Liver (tissue), 9 donors: ENCODE measurements around the gene THAP9. TPM values are rescaled to one million over a fixed set of nuclear protein-coding genes. Genes with fewer than 3 reads are reported as not detected.

Experiments used
- DNase-seq: peaks from one replicate; pipeline ENCODE4 v3.0.0-alpha.2; 2017; ENCODE audit warnings: low spot score
- H3K27ac ChIP-seq, 2 donors: one replicate each; pipeline ENCODE4 v1.7.0; 2013; ENCODE audit warnings: inconsistent platforms in 2 of 2, low read length in 2 of 2, control low read depth in 1 of 2, low read depth in 1 of 2, mild to moderate bottlenecking in 1 of 2
- H3K27me3 ChIP-seq, 4 donors: one replicate each; pipeline versions ENCODE4 v1.6.1 to v1.7.0; 2013; ENCODE audit warnings: low read length in 3 of 4, inconsistent platforms in 1 of 4, mild to moderate bottlenecking in 1 of 4, moderate library complexity in 1 of 4; ENCODE audit not compliant: control insufficient read depth in 4 of 4, insufficient read depth in 4 of 4
- H3K36me3 ChIP-seq, 4 donors: one replicate each; pipeline versions ENCODE4 v1.6.1 to v1.7.0; 2013; ENCODE audit warnings: low read length in 3 of 4, mild to moderate bottlenecking in 3 of 4, low read depth in 1 of 4, moderate library complexity in 1 of 4; ENCODE audit not compliant: control insufficient read depth in 4 of 4, insufficient read depth in 3 of 4
- H3K4me1 ChIP-seq, 4 donors: one replicate each; pipeline versions ENCODE4 v1.6.1 to v1.7.0; 2013; ENCODE audit warnings: low read length in 3 of 4, mild to moderate bottlenecking in 3 of 4, moderate library complexity in 1 of 4; ENCODE audit not compliant: control insufficient read depth in 4 of 4, insufficient read depth in 4 of 4
- H3K4me3 ChIP-seq, 3 donors: one replicate each; pipeline versions ENCODE4 v1.6.1 to v1.7.0; 2013; ENCODE audit warnings: low read length in 3 of 3, control low read depth in 1 of 3, low read depth in 1 of 3, mild to moderate bottlenecking in 1 of 3
- H3K9ac ChIP-seq, 2 donors: one replicate each; pipeline ENCODE4 v1.7.0; 2013; ENCODE audit warnings: low read length in 2 of 2, mild to moderate bottlenecking in 2 of 2, moderate library complexity in 2 of 2, control low read depth in 1 of 2, low read depth in 1 of 2
- H3K9me3 ChIP-seq, 4 donors: one replicate each; pipeline versions ENCODE4 v1.6.1 to v1.7.0; 2013; ENCODE audit warnings: low read length in 3 of 4; ENCODE audit not compliant: control insufficient read depth in 4 of 4
- ATF3 ChIP-seq: IDR thresholded peaks from 2 replicates; pipeline ENCODE4 v1.6.1; 2016; ENCODE audit warnings: antibody characterized with exemption
- CTCF ChIP-seq: fragments of 150-350 bp; IDR thresholded peaks from 2 replicates; pipeline ENCODE4 v1.5.1; 2017; ENCODE audit warnings: improper control_type of control experiment, low read depth, low read length; ENCODE audit not compliant: missing input control
- EGR1 ChIP-seq, 2 donors: IDR thresholded peaks; 2 replicates each; pipeline ENCODE4 v1.6.1; 2016 to 2018; ENCODE audit warnings: antibody characterized with exemption in 2 of 2, low read depth in 2 of 2
- FOXA1 ChIP-seq: IDR thresholded peaks from 2 replicates; pipeline ENCODE4 v1.6.1; 2016; ENCODE audit warnings: antibody characterized with exemption
- FOXA2 ChIP-seq: IDR thresholded peaks from 2 replicates; pipeline ENCODE4 v1.6.1; 2016; ENCODE audit warnings: antibody characterized with exemption
- GABPA ChIP-seq, 2 donors: IDR thresholded peaks in 1 of 2; conservative IDR thresholded peaks in 1 of 2; 2 replicates each; pipeline ENCODE4 v1.6.1; 2016; ENCODE audit warnings: antibody characterized with exemption in 2 of 2, mild to moderate bottlenecking in 1 of 2, moderate library complexity in 1 of 2
- HNF4A ChIP-seq, 2 donors: conservative IDR thresholded peaks; 2 replicates each; pipeline ENCODE4 v1.6.1; 2016; ENCODE audit warnings: antibody characterized with exemption in 2 of 2, mild to moderate bottlenecking in 2 of 2
- HNF4G ChIP-seq: IDR thresholded peaks from 2 replicates; pipeline ENCODE4 v1.6.1; 2016; ENCODE audit warnings: antibody characterized with exemption
- JUND ChIP-seq, 2 donors: IDR thresholded peaks; 2 replicates each; pipeline ENCODE4 v1.6.1; 2016; ENCODE audit warnings: antibody characterized with exemption in 2 of 2
- NR2F2 ChIP-seq: IDR thresholded peaks from 2 replicates; pipeline ENCODE4 v1.6.1; 2016; ENCODE audit warnings: antibody characterized with exemption
- RAD21 ChIP-seq, 2 donors: IDR thresholded peaks; 2 replicates each; pipeline ENCODE4 v1.6.1; 2016; ENCODE audit warnings: antibody characterized with exemption in 2 of 2, mild to moderate bottlenecking in 2 of 2
- RXRA ChIP-seq, 2 donors: IDR thresholded peaks; 2 replicates each; pipeline ENCODE4 v1.6.1; 2017 to 2018; ENCODE audit warnings: antibody characterized with exemption in 2 of 2, mild to moderate bottlenecking in 1 of 2
- SP1 ChIP-seq: IDR thresholded peaks from 2 replicates; pipeline ENCODE4 v1.6.1; 2018; ENCODE audit warnings: antibody characterized with exemption, mild to moderate bottlenecking
- TAF1 ChIP-seq: conservative IDR thresholded peaks from 2 replicates; pipeline ENCODE4 v1.6.1; 2016; ENCODE audit warnings: antibody characterized with exemption, mild to moderate bottlenecking
- YY1 ChIP-seq: IDR thresholded peaks from 2 replicates; pipeline ENCODE4 v1.6.1; 2016; ENCODE audit warnings: antibody characterized with exemption, mild to moderate bottlenecking
- ZBTB33 ChIP-seq: IDR thresholded peaks from 2 replicates; pipeline ENCODE4 v1.6.1; 2016; ENCODE audit warnings: antibody characterized with exemption
- WGBS: extraction: QIAGEN DNeasy Blood & Tissue Kit; methylation state at CpG from one replicate; pipeline ENCODE4 v1.1.7; 2013; 5-methylcytosine and 5-hydroxymethylcytosine counted together
- polyA plus RNA-seq, 2 donors: library from polyadenylated mRNA; stranded (reverse) in 1 of 2; unstranded in 1 of 2; fragments of 200-250 nt in 1 of 2; fragments of >200 nt in 1 of 2; fragmentation: Nextera tagmentation in 1 of 2; extraction: Ambion mirVana in 1 of 2; gene quantifications; one replicate each; pipeline versions ENCODE4 v1.2.1 to v1.2.3, GENCODE V29; 2013 to 2015
- total RNA-seq, 2 donors: library from RNA; depleted of rRNA; stranded (reverse); fragments of >200 nt; gene quantifications; one replicate each; pipeline ENCODE4 v1.2.3, GENCODE V29; 2014
- TF ChIP-seq, protein P1 (sequence below): IDR thresholded peaks from 2 replicates; pipeline ENCODE4 v1.6.1; 2016; ENCODE audit warnings: antibody characterized with exemption, mild to moderate bottlenecking
- TF ChIP-seq, protein P2 (sequence below): IDR thresholded peaks from 2 replicates; pipeline ENCODE4 v1.6.1; 2016; ENCODE audit warnings: antibody characterized with exemption
- donor health status: healthy.
- donor health status: healthy.
- donor health status: healthy.
- donor health status: healthy.
- donor health status: healthy.

Gene THAP9
- total and polyA plus RNA-seq, 4 donors: 1.1 to 5.9 (median 3.4) TPM

- TF ChIP-seq ATF3: no peak
- TF ChIP-seq NR2F2: no peak
- no peak for TF ChIP-seq TAF1
- TF ChIP-seq, protein P1, sequence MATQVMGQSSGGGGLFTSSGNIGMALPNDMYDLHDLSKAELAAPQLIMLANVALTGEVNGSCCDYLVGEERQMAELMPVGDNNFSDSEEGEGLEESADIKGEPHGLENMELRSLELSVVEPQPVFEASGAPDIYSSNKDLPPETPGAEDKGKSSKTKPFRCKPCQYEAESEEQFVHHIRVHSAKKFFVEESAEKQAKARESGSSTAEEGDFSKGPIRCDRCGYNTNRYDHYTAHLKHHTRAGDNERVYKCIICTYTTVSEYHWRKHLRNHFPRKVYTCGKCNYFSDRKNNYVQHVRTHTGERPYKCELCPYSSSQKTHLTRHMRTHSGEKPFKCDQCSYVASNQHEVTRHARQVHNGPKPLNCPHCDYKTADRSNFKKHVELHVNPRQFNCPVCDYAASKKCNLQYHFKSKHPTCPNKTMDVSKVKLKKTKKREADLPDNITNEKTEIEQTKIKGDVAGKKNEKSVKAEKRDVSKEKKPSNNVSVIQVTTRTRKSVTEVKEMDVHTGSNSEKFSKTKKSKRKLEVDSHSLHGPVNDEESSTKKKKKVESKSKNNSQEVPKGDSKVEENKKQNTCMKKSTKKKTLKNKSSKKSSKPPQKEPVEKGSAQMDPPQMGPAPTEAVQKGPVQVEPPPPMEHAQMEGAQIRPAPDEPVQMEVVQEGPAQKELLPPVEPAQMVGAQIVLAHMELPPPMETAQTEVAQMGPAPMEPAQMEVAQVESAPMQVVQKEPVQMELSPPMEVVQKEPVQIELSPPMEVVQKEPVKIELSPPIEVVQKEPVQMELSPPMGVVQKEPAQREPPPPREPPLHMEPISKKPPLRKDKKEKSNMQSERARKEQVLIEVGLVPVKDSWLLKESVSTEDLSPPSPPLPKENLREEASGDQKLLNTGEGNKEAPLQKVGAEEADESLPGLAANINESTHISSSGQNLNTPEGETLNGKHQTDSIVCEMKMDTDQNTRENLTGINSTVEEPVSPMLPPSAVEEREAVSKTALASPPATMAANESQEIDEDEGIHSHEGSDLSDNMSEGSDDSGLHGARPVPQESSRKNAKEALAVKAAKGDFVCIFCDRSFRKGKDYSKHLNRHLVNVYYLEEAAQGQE: no peak
- no peak for TF ChIP-seq GABPA (IDR thresholded peaks at IDR 0.05 in 1 of 2, conservative IDR thresholded peaks at IDR 0.05 in 1 of 2)
- no peak for TF ChIP-seq RXRA (IDR thresholded peaks at IDR 0.05)
- no peak for TF ChIP-seq YY1
- TF ChIP-seq JUND (IDR thresholded peaks at IDR 0.05): no peak
- no peak for TF ChIP-seq ZBTB33
- TF ChIP-seq, protein P2, sequence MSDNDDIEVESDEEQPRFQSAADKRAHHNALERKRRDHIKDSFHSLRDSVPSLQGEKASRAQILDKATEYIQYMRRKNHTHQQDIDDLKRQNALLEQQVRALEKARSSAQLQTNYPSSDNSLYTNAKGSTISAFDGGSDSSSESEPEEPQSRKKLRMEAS: no peak
- no peak for TF ChIP-seq CTCF
- no peak for TF ChIP-seq SP1
- TF ChIP-seq HNF4G: no peak
- TF ChIP-seq FOXA2: no peak
- no peak for TF ChIP-seq RAD21 (IDR thresholded peaks at IDR 0.05)
- TF ChIP-seq HNF4A (conservative IDR thresholded peaks at IDR 0.05): no peak
- TF ChIP-seq EGR1 (IDR thresholded peaks at IDR 0.05; ENCODE audit: low read depth in 2 of 2): no peak
- 98% methylated on average over 2 of the region's 2 CpGs for WGBS
These were observed 65.2 kb downstream of the THAP9 start for GRCh38 chr4:82965763-82966162.

DNA sequence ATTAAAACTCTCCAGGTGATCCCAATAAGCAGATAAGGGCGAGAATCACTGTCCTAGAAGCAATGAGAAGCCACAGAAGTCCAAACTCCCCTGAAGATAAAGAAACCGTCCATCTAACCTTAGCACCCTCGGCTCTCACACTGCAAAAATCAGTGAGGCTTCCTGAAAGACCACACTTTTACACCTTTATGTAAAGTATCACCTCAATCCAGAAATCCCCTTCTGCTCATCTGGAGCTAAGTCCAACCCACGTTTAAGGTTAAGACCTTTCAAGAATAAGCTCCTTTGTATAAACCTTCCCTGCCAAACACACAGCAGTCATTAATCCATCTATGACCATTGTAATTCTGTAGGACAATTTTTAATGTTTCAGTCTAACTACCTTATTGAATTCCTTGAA lies 68.4 kb downstream of the THAP9 start:
- no peaks in the 10 kb centered on the region for H3K9me3 ChIP-seq
- H3K27ac ChIP-seq: no peak overlapping the region
- peaks cover 0 to 10% (median 5%) of the 10 kb centered on the region in 4 donors for H3K36me3 ChIP-seq
- H3K4me1 ChIP-seq: no peaks in the 10 kb centered on the region
- no peaks in the 10 kb centered on the region for H3K27me3 ChIP-seq
- H3K4me3 ChIP-seq: no peak overlapping the region
- 88% methylated on average over 4 of the region's 4 CpGs for WGBS
- DNase-seq: no peak
- H3K9ac ChIP-seq: no peak overlapping the region
- TF ChIP-seq, protein P1: no peak
- no peak for TF ChIP-seq FOXA1
- TF ChIP-seq ZBTB33: no peak
- no peak for TF ChIP-seq EGR1 (IDR thresholded peaks at IDR 0.05; ENCODE audit: low read depth in 2 of 2)
- TF ChIP-seq GABPA (IDR thresholded peaks at IDR 0.05 in 1 of 2, conservative IDR thresholded peaks at IDR 0.05 in 1 of 2): no peak
- no peak for TF ChIP-seq RAD21 (IDR thresholded peaks at IDR 0.05)
- no peak for TF ChIP-seq RXRA (IDR thresholded peaks at IDR 0.05)
- TF ChIP-seq SP1: no peak

More at GRCh38 chr4:82965763-82966162, 65.2 kb downstream of the THAP9 start:
- DNase-seq: no peak
- H3K9ac ChIP-seq: no peak overlapping the region
- no peaks in the 10 kb centered on the region for H3K27me3 ChIP-seq
- no peak overlapping the region for H3K4me3 ChIP-seq
- no peaks in the 10 kb centered on the region for H3K9me3 ChIP-seq
- H3K36me3 ChIP-seq: peaks cover 0 to 10% (median 5%) of the 10 kb centered on the region in 4 donors
- H3K4me1 ChIP-seq: no peaks in the 10 kb centered on the region
- no peak overlapping the region for H3K27ac ChIP-seq
